Activated gamma-delta T cell (primary cell): ENCODE measurements around the gene SPAG8.

Experiments
- DNase-seq: peaks from one replicate; lab custom pipeline; 2025; lab: John Stamatoyannopoulos, UW

The SPAG8 gene

GRCh38 chr9:35808433-35808832 is 3.6 kb downstream of the SPAG8 start:
- no peak for DNase-seq

GRCh38 chr9:35806101-35806500 is 6.0 kb downstream of the SPAG8 start:
- DNase-seq = no peak

- no peak for DNase-seq
These were observed 10.5 kb downstream of the SPAG8 start for GRCh38 chr9:35801328-35802128.

- no peak for DNase-seq
These were observed 11.5 kb downstream of the SPAG8 start for GRCh38 chr9:35800530-35800929.

- no peak for DNase-seq
These were observed 13.2 kb downstream of the SPAG8 start for GRCh38 chr9:35798658-35799374.

- DNase-seq = no peak
These were observed 14.6 kb downstream of the SPAG8 start for GRCh38 chr9:35797311-35798109.

GRCh38 chr9:35795695-35796094 is 16.4 kb downstream of the SPAG8 start:
- DNase-seq = no peak

GRCh38 chr9:35793461-35793860 is 18.6 kb downstream of the SPAG8 start:
- no peak for DNase-seq

GRCh38 chr9:35792826-35793225 is 19.2 kb downstream of the SPAG8 start:
- DNase-seq = no peak

GRCh38 chr9:35792024-35792813 is 19.8 kb downstream of the SPAG8 start:
- DNase-seq = no peak

GRCh38 chr9:35791297-35791921 is 20.7 kb downstream of the SPAG8 start, which contains the start of gene NPR2:
NPR2 (plus strand) TSS chr9:35791591; CDS start chr9:35792409, 818 bp downstream.
- DNase-seq = no peak

GRCh38 chr9:35790385-35791296 is 21.4 kb downstream of the SPAG8 start:
- DNase-seq = no peak

GRCh38 chr9:35790025-35790384 is 22.1 kb downstream of the SPAG8 start:
- no peak for DNase-seq

GRCh38 chr9:35789541-35789940 is 22.5 kb downstream of the SPAG8 start:
- no peak for DNase-seq

- no peak for DNase-seq
These were observed 28.6 kb downstream of the SPAG8 start for GRCh38 chr9:35783418-35783817.

GRCh38 chr9:35781066-35781465 is 31.0 kb downstream of the SPAG8 start:
- no peak for DNase-seq

GRCh38 chr9:35778496-35778895 is 33.6 kb downstream of the SPAG8 start:
- DNase-seq = no peak

GRCh38 chr9:35776018-35776417 is 36.0 kb downstream of the SPAG8 start:
- no peak for DNase-seq

- DNase-seq = no peak
These were observed 37.0 kb downstream of the SPAG8 start for GRCh38 chr9:35774907-35775635.
